Transverse colon (tissue), 4 donors: ENCODE measurements around the gene HIPK3. TPM values are rescaled to one million over a fixed set of nuclear protein-coding genes. Genes with fewer than 3 reads are reported as not detected.

ENCODE experiments used
- DNase-seq: peaks from one replicate; pipeline ENCODE4 v3.0.0-alpha.2; 2019
- H3K27ac ChIP-seq, 4 donors: fragments of 200-600 bp; sonication (generic); 2 replicates each; pipeline ENCODE4 v1.5.1; 2016 to 2018; ENCODE audit warnings: inconsistent platforms in 4 of 4
- H3K27me3 ChIP-seq: fragments of 200-600 bp; sonication (generic); 2 replicates; pipeline ENCODE4 v1.5.1; 2017; ENCODE audit warnings: inconsistent platforms
- H3K36me3 ChIP-seq, 4 donors: fragments of 200-600 bp; sonication (generic); 2 replicates each; pipeline ENCODE4 v1.5.1; 2017 to 2019; ENCODE audit warnings: inconsistent platforms in 4 of 4
- H3K4me1 ChIP-seq, 4 donors: fragments of 200-600 bp; sonication (generic); 2 replicates each; pipeline ENCODE4 v1.5.1; 2017 to 2020; ENCODE audit warnings: inconsistent platforms in 4 of 4
- H3K4me3 ChIP-seq, 4 donors: fragments of 200-600 bp; sonication (generic); 1 replicate in 1 of 4; 2 replicates in 3 of 4; pipeline versions ENCODE4 v1.5.1 to v1.6.1; 2017 to 2019; ENCODE audit warnings: inconsistent platforms in 4 of 4
- H3K9me3 ChIP-seq, 2 donors: fragments of 200-600 bp; sonication (generic); 2 replicates each; pipeline ENCODE4 v1.5.1; 2017 to 2019; ENCODE audit warnings: inconsistent platforms in 2 of 2
- CTCF ChIP-seq, 5 experiments: fragments of 200-600 bp in 3 of 5; fragments of 450-650 bp in 2 of 5; sonication (generic) in 3 of 5; IDR thresholded peaks; 1 replicate in 2 of 5; 2 replicates in 3 of 5; pipeline ENCODE4 v1.5.1; 2016 to 2017; ENCODE audit warnings: antibody characterized with exemption in 5 of 5, inconsistent platforms in 3 of 5, mild to moderate bottlenecking in 2 of 5, moderate library complexity in 1 of 5
- EP300 ChIP-seq: sonication (generic); formaldehyde crosslinking; IDR thresholded peaks from one replicate; pipeline ENCODE4 v1.6.1; 2017; ENCODE audit warnings: antibody characterized with exemption, low read depth
- POLR2A ChIP-seq: fragments of 450-650 bp; IDR thresholded peaks from one replicate; pipeline ENCODE4 v1.6.1; 2016; ENCODE audit warnings: antibody characterized with exemption, mild to moderate bottlenecking, moderate library complexity
- POLR2AphosphoS5 ChIP-seq, 3 donors: sonication (generic); formaldehyde crosslinking; IDR thresholded peaks; one replicate each; pipeline ENCODE4 v1.6.1; 2016; ENCODE audit warnings: antibody characterized with exemption in 3 of 3
- WGBS, 2 donors: methylation state at CpG; one replicate each; pipeline ENCODE4 v1.1.5; 2018; ENCODE audit warnings: low coverage in 1 of 2; 5-methylcytosine and 5-hydroxymethylcytosine counted together
- in situ Hi-C, 4 donors: fragments of 200-750 bp; cut with MboI; loops; one replicate each; pipeline versions ENCODE4 v1.15.0 to v1.15.1; 2017; ENCODE audit warnings: low sequenced_read_pairs in 3 of 4, low pct_ligation_motif_present in 1 of 4, low pct_unique_long_range_greater_than_20kb in 1 of 4
- intact Hi-C: fragments of 100-400 bp; cut with DNase I; formaldehyde crosslinking; loops from one replicate; pipeline ENCODE4 v1.15.1; 2023; ENCODE audit warnings: low total_unique reads
- total RNA-seq, 4 donors: library from RNA; depleted of rRNA; stranded (reverse); fragments of >200 nt; gene quantifications; one replicate each; pipeline ENCODE4 v1.1.0, GENCODE V29; 2016

The HIPK3 gene
- total RNA-seq, 4 donors from 2014 or later, result 67.0 to 121 (median 86.8) TPM

- Histone ChIP-seq H3K36me3 (no peaks in the 10 kb centered on the region), H3K27me3 (no peaks in the 10 kb centered on the region), H3K4me3 (no peak overlapping the region), H3K27ac (peak overlapping the region in 2 of 4 donors; percentile 18 to 63), H3K9me3 (no peaks in the 10 kb centered on the region), H3K4me1 (peaks cover 25 to 82% (median 45%) of the 10 kb centered on the region in 4 donors)
- no peak for DNase-seq
- intact Hi-C loops (no loop called here), in situ Hi-C loops (no loop called here)
- WGBS, 2 donors, result 71 to 74% methylated on average over 4 of the region's 4 CpGs
- TF ChIP-seq EP300 (no peak), CTCF (IDR thresholded peaks at IDR 0.05) (no peak), POLR2AphosphoS5 (IDR thresholded peaks at IDR 0.05) (no peak), POLR2A (no peak)
Measured at GRCh38 chr11:33268945-33269540, 11.9 kb downstream of the HIPK3 start.

DNA sequence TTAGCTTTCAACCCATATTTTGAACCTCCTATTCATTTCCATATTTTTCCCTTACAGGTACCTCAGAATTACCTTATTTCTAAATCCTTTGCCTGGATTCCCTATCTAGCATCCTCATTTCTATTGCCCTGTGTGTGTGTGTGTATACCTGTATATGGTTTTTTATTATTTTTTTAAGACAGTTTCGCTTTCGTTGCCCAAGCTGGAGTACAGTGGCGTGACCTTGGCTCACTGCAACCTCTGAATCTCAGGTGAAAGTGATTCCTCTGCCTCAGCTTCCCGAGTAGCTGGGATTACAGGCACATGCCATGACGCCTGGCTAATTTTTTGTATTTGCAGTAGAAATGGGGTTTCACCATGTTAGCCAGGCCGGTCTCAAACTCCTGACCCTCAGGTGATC is 12.6 kb downstream of the HIPK3 start:
- Histone ChIP-seq H3K27ac (peak overlapping the region in 3 of 4 donors; percentile 16 to 63 (median 18)), H3K27me3 (no peaks in the 10 kb centered on the region), H3K4me1 (peaks cover 27 to 82% (median 45%) of the 10 kb centered on the region in 4 donors), H3K36me3 (no peaks in the 10 kb centered on the region), H3K9me3 (no peaks in the 10 kb centered on the region), H3K4me3 (peak overlapping the region in 1 of 4 donors; percentile 9)
- intact Hi-C loops, result no loop called here
- whole genome bisulfite sequencing, 2 donors, result 70 to 100% methylated on average over 1 to 6 of the region's 6 CpGs
- in situ Hi-C loops, result no loop called here
- DNase-seq, result no peak
- TF ChIP-seq POLR2AphosphoS5 (IDR thresholded peaks at IDR 0.05) (no peak), EP300 (no peak), CTCF (IDR thresholded peaks at IDR 0.05) (no peak), POLR2A (no peak)

DNA sequence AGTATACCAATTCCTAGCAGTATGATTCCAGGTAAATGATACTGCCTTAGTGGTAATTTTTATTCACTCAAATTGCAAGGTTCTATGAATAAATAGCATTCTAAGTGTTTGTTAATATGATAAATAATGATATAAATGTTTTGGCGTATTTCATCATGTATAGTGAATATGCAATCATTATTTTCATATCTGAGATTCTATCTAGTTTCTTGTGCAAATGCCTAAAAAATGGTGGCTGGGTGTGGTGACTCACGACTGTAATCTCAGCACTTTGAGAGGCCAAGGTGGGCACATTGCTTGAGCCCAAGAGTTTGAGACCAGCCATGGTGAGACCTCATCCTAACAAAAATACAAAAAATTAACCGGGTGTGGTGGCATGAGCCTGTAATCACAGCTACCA is 13.9 kb downstream of the HIPK3 start:
- in situ Hi-C loops (no loop called here), intact Hi-C loops (no loop called here)
- 78 to 88% methylated on average over 1 to 3 of the region's 3 CpGs for WGBS, 2 donors
- no peaks in the 10 kb centered on the region for H3K9me3 ChIP-seq
- no peak for DNase-seq
- no peak overlapping the region for H3K4me3 ChIP-seq
- no peaks in the 10 kb centered on the region for H3K27me3 ChIP-seq
- H3K27ac ChIP-seq, result no peak overlapping the region
- TF ChIP-seq CTCF (IDR thresholded peaks at IDR 0.05), result no peak
- TF ChIP-seq POLR2AphosphoS5 (IDR thresholded peaks at IDR 0.05), result no peak
- TF ChIP-seq EP300, result no peak
- TF ChIP-seq POLR2A, result no peak
- H3K4me1 ChIP-seq, result peaks cover 35 to 88% (median 52%) of the 10 kb centered on the region in 4 donors
- H3K36me3 ChIP-seq, result no peaks in the 10 kb centered on the region

DNA sequence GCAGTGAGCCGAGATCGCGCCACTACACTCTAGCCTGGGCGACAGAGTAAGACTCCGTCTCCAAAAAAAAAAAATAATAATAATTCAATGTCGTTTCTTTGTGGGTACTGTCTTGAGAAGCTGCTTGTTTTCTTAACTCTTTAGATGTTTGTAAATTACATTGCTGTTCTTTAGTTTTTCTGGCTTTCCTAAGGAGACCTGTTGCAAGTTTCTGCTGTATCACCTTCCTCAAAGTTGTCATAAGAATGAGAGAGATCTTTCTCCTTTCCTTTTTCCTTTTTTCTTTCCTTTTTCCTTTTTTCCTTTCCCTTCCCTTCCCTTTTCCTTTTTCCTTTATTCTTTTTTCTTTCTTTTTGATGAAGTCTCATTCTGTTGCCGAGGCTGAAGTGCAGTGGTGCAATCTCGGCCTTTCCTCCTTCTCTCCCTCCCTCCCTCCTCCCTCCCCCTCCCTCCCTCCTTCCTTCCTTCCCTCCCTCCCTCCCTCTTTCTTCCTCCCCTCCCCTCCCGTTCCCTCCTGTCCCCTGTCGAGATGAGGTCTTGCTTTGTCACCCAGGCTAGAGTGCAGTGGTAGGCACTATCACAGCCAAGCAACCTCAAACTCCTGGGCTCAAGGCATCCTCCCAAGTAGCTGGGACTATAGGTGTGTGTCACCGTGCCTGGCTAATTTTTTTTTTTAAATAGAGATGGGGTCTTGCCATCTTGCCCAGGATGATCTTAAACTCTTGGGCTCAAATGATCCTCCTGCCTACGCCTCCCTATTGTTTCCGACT is 15.3 kb downstream of the HIPK3 start:
- H3K27ac ChIP-seq, result no peak overlapping the region
- intact Hi-C loops, result no loop called here
- no peak for TF ChIP-seq POLR2AphosphoS5 (IDR thresholded peaks at IDR 0.05)
- TF ChIP-seq POLR2A, result no peak
- TF ChIP-seq EP300, result no peak
- no peak for TF ChIP-seq CTCF (IDR thresholded peaks at IDR 0.05)

More for the DNA sequence above, 15.3 kb downstream of the HIPK3 start:
- 84 to 86% methylated on average over 7 to 13 of the region's 13 CpGs for WGBS, 2 donors
- H3K27me3 ChIP-seq, result no peaks in the 10 kb centered on the region
- H3K4me3 ChIP-seq, result no peak overlapping the region
- peaks cover 35 to 88% (median 52%) of the 10 kb centered on the region in 4 donors for H3K4me1 ChIP-seq
- H3K36me3 ChIP-seq, result no peaks in the 10 kb centered on the region
- no peaks in the 10 kb centered on the region for H3K9me3 ChIP-seq
- in situ Hi-C loops, result no loop called here
- DNase-seq, result no peak
